Fibroblast of the conjunctiva (primary cell): ENCODE measurements around the gene IL1R2.
A peak's percentile ranks its signal among the peaks of the same experiment; 100 is the strongest.

ENCODE experiments used
- DNase-seq: peaks from one replicate; pipeline ENCODE4 v3.0.0-alpha.2; 2010; ENCODE audit warnings: low read depth

The IL1R2 gene

GRCh38 chr2:102020596-102021170 lies 28.9 kb downstream of the IL1R2 start:
- DNase-seq, result peak; percentile 83

GRCh38 chr2:102021779-102022178 lies 30.0 kb downstream of the IL1R2 start:
- DNase-seq, result no peak

GRCh38 chr2:102022884-102023539 lies 31.3 kb downstream of the IL1R2 start:
- no peak for DNase-seq

GRCh38 chr2:102024410-102024809 lies 32.6 kb downstream of the IL1R2 start:
- DNase-seq, result no peak

- peak; percentile 63 for DNase-seq
These were observed 33.3 kb downstream of the IL1R2 start for GRCh38 chr2:102025016-102025501.

- DNase-seq, result no peak
These were observed 34.0 kb downstream of the IL1R2 start for GRCh38 chr2:102025583-102026267.

GRCh38 chr2:102027036-102027980 lies 35.5 kb downstream of the IL1R2 start:
- DNase-seq, result no peak

- no peak for DNase-seq
These were observed 36.7 kb downstream of the IL1R2 start for GRCh38 chr2:102028470-102028869.

GRCh38 chr2:102029405-102029804 lies 37.6 kb downstream of the IL1R2 start:
- DNase-seq, result no peak

- DNase-seq, result no peak
These were observed 38.2 kb downstream of the IL1R2 start for GRCh38 chr2:102029952-102030351.

- DNase-seq, result no peak
These were observed 38.7 kb downstream of the IL1R2 start for GRCh38 chr2:102030502-102030854.

GRCh38 chr2:102030855-102031527 lies 39.2 kb downstream of the IL1R2 start:
- DNase-seq, result no peak

- DNase-seq, result no peak
These were observed 40.7 kb downstream of the IL1R2 start for GRCh38 chr2:102032368-102033030.

- peak; percentile 82 for DNase-seq
These were observed 41.4 kb downstream of the IL1R2 start for GRCh38 chr2:102033031-102033749.

- DNase-seq, result no peak
These were observed 42.3 kb downstream of the IL1R2 start for GRCh38 chr2:102033750-102034682.

- DNase-seq, result no peak
These were observed 43.2 kb downstream of the IL1R2 start for GRCh38 chr2:102034683-102035548.

GRCh38 chr2:102037681-102038080 lies 45.9 kb downstream of the IL1R2 start:
- peak; percentile 85 for DNase-seq

GRCh38 chr2:102040229-102040628 lies 48.5 kb downstream of the IL1R2 start:
- no peak for DNase-seq
